NB4 (cell line): ENCODE data around the gene DNAJB14.

Source experiments
- POLR2A ChIP-seq: IDR thresholded peaks from 2 replicates; pipeline ENCODE4 v1.6.1; 2011; ENCODE audit warnings: mild to moderate bottlenecking; ENCODE audit not compliant: insufficient read length; ENCODE audit errors: extremely low read depth
- TF ChIP-seq, protein P1 (sequence below): IDR thresholded peaks from one replicate; pipeline ENCODE4 v1.5.1; 2012; ENCODE audit warnings: low read depth, low read length
- TF ChIP-seq, protein P2 (sequence below): IDR thresholded peaks from 2 replicates; pipeline ENCODE4 v1.6.1; 2011; ENCODE audit warnings: low read depth, low read length

DNA sequence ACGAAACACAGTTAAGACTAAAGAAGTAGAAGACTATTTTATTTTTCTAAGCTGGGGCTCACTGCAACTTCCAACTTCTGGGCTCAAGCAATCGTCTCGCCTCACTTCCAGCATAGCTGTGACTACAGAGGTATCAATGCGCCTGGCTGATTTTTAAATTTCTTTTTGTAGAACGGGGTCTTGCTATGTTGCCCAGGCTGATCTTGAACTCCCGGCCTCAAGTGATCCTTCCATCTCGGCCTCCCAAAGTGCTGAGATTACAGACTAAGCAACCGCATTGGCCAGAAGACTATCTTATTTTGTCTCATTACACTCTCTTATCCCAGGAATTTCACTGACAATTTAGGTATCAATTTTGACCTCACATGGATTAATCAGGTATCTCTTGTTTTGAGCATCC, 53.4 kb downstream of the DNAJB14 start:
- TF ChIP-seq, protein P1, sequence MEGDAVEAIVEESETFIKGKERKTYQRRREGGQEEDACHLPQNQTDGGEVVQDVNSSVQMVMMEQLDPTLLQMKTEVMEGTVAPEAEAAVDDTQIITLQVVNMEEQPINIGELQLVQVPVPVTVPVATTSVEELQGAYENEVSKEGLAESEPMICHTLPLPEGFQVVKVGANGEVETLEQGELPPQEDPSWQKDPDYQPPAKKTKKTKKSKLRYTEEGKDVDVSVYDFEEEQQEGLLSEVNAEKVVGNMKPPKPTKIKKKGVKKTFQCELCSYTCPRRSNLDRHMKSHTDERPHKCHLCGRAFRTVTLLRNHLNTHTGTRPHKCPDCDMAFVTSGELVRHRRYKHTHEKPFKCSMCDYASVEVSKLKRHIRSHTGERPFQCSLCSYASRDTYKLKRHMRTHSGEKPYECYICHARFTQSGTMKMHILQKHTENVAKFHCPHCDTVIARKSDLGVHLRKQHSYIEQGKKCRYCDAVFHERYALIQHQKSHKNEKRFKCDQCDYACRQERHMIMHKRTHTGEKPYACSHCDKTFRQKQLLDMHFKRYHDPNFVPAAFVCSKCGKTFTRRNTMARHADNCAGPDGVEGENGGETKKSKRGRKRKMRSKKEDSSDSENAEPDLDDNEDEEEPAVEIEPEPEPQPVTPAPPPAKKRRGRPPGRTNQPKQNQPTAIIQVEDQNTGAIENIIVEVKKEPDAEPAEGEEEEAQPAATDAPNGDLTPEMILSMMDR = no peak
- TF ChIP-seq, protein P2, sequence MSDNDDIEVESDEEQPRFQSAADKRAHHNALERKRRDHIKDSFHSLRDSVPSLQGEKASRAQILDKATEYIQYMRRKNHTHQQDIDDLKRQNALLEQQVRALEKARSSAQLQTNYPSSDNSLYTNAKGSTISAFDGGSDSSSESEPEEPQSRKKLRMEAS = no peak
- TF ChIP-seq POLR2A = no peak
